ENCODE measurements around the gene EID2. TPM values are rescaled to one million over a fixed set of nuclear protein-coding genes. Genes with fewer than 3 reads are reported as not detected.

Gene EID2
- total RNA-seq, 2 experiments from 2014 or later: 14.8 to 15.2 TPM

DNA sequence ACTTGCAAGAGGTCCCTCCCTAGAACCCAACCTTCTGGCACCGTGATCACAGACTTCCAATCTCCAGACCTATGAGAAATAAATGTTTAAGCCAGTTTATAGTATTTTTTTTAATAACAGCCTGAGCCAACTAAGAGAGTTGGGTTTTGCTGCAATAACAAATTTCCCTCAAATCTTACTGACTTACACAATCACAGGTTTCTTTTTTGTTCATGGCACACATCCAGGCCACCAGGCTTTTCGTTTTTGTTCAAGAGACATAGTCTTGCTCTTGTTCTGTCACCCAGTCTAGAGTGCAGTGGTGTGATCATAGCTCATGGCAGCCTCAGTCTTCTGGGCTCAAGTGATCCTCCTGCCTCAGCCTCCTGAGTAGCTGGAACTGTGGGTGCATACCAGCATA is 27.0 kb downstream of the EID2 start:
- Mint-ChIP-seq H3K27ac (no peak overlapping the region), H3K9me3 (no peaks in the 10 kb centered on the region), H3K27me3 (peaks cover 53% of the 10 kb centered on the region), H3K36me3 (ENCODE audit: low read depth) (peaks cover 4% of the 10 kb centered on the region), H3K4me3 (no peak overlapping the region), H3K4me1 (peaks cover 12% of the 10 kb centered on the region)
- ChIA-PET POLR2A (interaction anchor here (1.5 kb wide), 1 partner anchor 162 kb away, joined by 3 read pairs; no protein-coding TSS in a partner anchor), CTCF (interaction anchor here (0.8 to 1.2 kb wide), 2 partner anchors 12 to 68 kb away, joined by 4 read pairs; partner anchors contain the start of gene SUPT5H)
- DNase-seq: no peak

DNA sequence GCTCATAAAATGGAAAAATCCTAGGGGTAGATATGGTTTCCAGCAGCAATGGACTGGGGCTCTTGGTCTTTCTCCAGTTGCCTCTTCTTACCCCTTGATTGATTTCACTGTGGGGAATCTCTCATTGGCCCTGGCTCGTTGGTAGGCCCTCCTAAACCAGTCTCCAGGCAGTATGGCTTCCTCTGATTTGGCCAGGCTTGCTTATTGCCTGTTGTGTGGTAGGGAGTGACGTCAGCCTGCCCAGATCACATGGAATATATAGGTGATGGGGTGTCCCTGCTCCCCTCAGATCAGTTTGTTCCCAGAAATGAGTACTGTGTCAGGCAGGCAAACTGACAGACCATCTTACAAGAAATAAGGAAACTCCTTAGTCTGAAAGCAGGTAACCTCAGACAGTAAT is 30.7 kb downstream of the EID2 start:
- no peak overlapping the region for H3K4me3 Mint-ChIP-seq
- H3K36me3 Mint-ChIP-seq (ENCODE audit: low read depth): peaks cover 5% of the 10 kb centered on the region
- ChIA-PET CTCF (interaction anchor here (0.7 kb wide), 1 partner anchor 25 kb away, joined by 3 read pairs; no protein-coding TSS in a partner anchor), POLR2A (no interaction called here)
- peaks cover 17% of the 10 kb centered on the region for H3K4me1 Mint-ChIP-seq
- no peak overlapping the region for H3K27ac Mint-ChIP-seq
- H3K27me3 Mint-ChIP-seq: peaks cover 56% of the 10 kb centered on the region
- no peak for DNase-seq
- no peaks in the 10 kb centered on the region for H3K9me3 Mint-ChIP-seq

DNA sequence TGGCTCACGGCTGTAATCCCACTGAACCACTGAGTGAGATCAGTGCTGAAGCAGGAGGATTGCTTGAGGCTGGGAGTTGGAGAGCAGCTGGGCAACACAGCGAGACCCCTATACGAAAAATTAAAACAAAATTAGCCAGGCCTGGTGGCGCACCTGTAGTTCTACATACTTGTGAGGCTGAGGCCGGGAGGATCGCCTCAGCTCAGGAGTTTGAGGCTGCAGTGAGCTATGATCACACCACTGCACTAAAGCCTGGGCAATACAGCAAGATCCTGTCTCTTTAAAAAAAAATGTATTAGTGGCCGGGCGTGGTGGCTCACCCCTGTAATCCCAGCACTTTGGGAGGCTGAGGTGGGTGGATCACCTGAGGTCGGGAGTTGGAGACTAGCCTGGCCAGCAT is 31.3 kb downstream of the EID2 start:
- H3K36me3 Mint-ChIP-seq (ENCODE audit: low read depth): peaks cover 5% of the 10 kb centered on the region
- ChIA-PET CTCF (no interaction called here), POLR2A (no interaction called here)
- no peak overlapping the region for H3K27ac Mint-ChIP-seq
- peaks cover 56% of the 10 kb centered on the region for H3K27me3 Mint-ChIP-seq
- H3K4me1 Mint-ChIP-seq: peaks cover 17% of the 10 kb centered on the region
- DNase-seq: no peak
- no peaks in the 10 kb centered on the region for H3K9me3 Mint-ChIP-seq
- H3K4me3 Mint-ChIP-seq: no peak overlapping the region

DNA sequence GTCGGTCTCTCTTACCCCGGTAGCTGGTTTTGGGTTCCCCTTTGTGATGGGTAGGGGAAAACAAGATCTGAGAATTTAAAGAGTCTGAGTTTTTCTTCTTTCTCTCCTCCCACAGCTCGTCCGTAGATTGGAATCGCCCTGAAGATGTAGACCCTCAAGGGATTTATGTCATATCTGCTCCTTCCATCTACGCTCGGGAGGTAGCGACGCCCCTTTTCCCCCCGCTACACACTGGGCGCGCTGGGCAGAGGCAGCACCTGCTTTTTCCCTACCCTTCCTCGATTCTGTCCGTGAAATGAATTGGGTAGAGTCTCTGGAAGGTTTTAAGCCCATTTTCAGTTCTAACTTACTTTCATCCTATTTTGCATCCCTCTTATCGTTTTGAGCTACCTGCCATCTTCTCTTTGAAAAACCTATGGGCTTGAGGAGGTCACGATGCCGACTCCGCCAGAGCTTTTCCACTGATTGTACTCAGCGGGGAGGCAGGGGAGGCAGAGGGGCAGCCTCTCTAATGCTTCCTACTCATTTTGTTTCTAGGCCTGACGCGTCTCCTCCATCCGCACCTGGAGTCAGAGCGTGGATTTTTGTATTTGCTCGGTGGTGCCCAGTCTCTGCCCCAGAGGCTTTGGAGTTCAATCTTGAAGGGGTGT is 32.1 kb downstream of the EID2 start:
- DNase-seq: no peak
- peak overlapping the region; percentile 62 for H3K4me3 Mint-ChIP-seq
- CTCF ChIA-PET: no interaction called here
- H3K27ac Mint-ChIP-seq: no peak overlapping the region
- peaks cover 54% of the 10 kb centered on the region for H3K27me3 Mint-ChIP-seq
- H3K9me3 Mint-ChIP-seq: no peaks in the 10 kb centered on the region
- POLR2A ChIA-PET: interaction anchor here (0.9 kb wide), 1 partner anchor 9 kb away, joined by 4 read pairs; the partner anchor contains the start of gene DLL3
- H3K4me1 Mint-ChIP-seq: peaks cover 21% of the 10 kb centered on the region
- peaks cover 5% of the 10 kb centered on the region for H3K36me3 Mint-ChIP-seq (ENCODE audit: low read depth)

DNA sequence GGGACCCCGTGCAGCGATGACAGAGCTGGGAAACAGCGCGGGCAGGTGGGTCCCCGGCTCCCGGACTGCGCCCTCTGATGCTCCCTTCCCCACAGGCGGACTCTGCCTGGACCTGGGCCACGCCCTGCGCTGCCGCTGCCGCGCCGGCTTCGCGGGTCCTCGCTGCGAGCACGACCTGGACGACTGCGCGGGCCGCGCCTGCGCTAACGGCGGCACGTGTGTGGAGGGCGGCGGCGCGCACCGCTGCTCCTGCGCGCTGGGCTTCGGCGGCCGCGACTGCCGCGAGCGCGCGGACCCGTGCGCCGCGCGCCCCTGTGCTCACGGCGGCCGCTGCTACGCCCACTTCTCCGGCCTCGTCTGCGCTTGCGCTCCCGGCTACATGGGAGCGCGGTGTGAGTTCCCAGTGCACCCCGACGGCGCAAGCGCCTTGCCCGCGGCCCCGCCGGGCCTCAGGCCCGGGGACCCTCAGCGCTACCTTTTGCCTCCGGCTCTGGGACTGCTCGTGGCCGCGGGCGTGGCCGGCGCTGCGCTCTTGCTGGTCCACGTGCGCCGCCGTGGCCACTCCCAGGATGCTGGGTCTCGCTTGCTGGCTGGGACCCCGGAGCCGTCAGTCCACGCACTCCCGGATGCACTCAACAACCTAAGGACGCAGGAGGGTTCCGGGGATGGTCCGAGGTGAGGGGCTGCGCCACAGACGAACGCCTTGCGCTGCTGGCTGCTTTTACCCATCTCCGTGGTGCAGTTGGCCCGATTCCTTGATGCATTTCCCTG is 32.8 kb downstream of the EID2 start:
- Mint-ChIP-seq H3K27me3 (peaks cover 54% of the 10 kb centered on the region), H3K4me3 (peak overlapping the region; percentile 62), H3K4me1 (peaks cover 21% of the 10 kb centered on the region), H3K27ac (no peak overlapping the region), H3K36me3 (ENCODE audit: low read depth) (peaks cover 5% of the 10 kb centered on the region), H3K9me3 (no peaks in the 10 kb centered on the region)
- ChIA-PET CTCF (no interaction called here), POLR2A (interaction anchor here (0.9 to 1.0 kb wide), 2 partner anchors 8 to 25 kb away, joined by 3 to 4 read pairs; partner anchors contain the start of genes DLL3 and EID2B)
- peak; percentile 54 for DNase-seq

DNA sequence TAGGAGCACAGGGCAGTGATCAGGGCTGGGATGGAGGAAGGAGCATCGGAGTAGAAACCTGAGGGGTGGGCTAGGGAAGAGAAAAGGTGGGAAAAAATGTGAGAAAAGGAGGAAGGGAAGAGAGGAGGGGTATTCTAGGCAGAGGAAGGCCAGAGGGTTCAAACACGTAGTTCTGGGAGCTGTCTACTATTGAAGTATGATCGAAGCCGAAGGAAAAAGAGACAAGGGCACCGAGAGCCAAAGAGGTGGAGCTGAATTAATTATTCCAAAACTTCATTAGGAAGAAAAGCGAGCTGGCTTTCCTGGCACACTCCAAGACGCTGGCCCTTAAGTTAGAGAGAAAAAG is 33.4 kb downstream of the EID2 start:
- Mint-ChIP-seq H3K9me3 (no peaks in the 10 kb centered on the region), H3K4me1 (peaks cover 21% of the 10 kb centered on the region), H3K27me3 (peaks cover 55% of the 10 kb centered on the region), H3K27ac (no peak overlapping the region), H3K4me3 (peak overlapping the region; percentile 28), H3K36me3 (ENCODE audit: low read depth) (peaks cover 5% of the 10 kb centered on the region)
- CTCF ChIA-PET: no interaction called here
- POLR2A ChIA-PET: interaction anchor here (1.0 kb wide), 1 partner anchor 26 kb away, joined by 3 read pairs; the partner anchor contains the start of gene EID2B
- no peak for DNase-seq

DNA sequence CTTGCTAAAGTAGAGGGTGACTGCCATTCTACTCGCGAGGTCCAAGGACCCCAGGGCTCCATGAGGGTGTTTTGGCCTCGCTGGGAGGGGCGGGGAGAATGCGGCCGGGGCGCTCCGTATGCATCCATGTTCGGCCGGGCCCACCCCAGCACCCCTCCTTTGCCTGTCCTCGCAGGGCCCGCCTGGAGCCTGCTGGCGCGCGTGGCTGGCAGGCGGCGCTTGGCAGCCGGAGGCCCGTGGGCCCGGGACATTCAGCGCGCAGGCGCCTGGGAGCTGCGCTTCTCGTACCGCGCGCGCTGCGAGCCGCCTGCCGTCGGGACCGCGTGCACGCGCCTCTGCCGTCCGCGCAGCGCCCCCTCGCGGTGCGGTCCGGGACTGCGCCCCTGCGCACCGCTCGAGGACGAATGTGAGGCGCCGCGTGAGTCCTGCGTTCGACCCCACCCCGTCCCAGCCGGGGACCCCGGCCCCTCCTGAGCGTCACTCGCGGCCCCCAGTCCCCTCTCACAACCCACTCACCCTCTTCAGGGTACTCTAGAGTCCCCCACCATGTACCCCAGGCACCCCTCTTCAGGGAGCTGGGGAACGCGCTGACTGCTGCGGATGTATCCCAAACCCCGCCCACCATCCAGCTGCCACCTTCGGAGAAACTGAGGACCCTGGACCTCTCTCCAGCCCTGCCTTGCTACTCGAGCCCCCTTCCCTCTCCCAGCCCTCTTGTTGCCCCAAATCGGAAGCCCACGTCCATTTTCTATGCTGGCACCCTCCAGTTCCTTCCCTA is 37.1 kb downstream of the EID2 start:
- Mint-ChIP-seq H3K27me3 (peaks cover 66% of the 10 kb centered on the region), H3K4me3 (no peak overlapping the region), H3K27ac (no peak overlapping the region), H3K36me3 (ENCODE audit: low read depth) (peaks cover 5% of the 10 kb centered on the region), H3K9me3 (no peaks in the 10 kb centered on the region), H3K4me1 (peaks cover 33% of the 10 kb centered on the region)
- DNase-seq: peak; percentile 80
- CTCF ChIA-PET: interaction anchor here (0.6 to 2.0 kb wide), 13 partner anchors 9 to 541 kb away, joined by 3 to 14 read pairs (median 5); partner anchors contain the start of genes EID2B, RPS16, SELENOV and SUPT5H
- POLR2A ChIA-PET: interaction anchor here (0.8 to 1.6 kb wide), 6 partner anchors 11 to 67 kb away, joined by 3 to 5 read pairs (median 4); partner anchors contain the start of genes EID2B, RPS16 and SUPT5H

DNA sequence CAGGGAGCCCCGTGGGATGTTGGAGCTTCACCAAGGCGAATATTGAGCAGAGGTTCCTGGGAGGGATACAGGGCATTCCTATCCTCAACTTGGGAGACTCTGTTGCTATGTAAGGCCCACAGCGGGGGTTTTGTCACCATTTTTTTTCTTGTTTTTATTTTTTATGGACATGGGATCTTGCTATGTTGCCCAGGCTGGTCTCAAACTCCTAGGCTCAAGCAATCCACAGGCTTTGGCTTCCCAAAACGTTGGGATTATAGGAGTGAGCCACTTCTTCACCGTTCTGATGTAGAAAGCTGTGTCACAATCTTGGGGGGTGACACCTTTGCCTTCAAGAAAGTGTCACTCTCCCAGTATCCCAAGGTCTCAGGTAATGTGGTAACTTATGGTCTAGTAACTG is 38.6 kb downstream of the EID2 start:
- H3K9me3 Mint-ChIP-seq: no peaks in the 10 kb centered on the region
- peaks cover 24% of the 10 kb centered on the region for H3K4me1 Mint-ChIP-seq
- H3K36me3 Mint-ChIP-seq (ENCODE audit: low read depth): peaks cover 3% of the 10 kb centered on the region

DNA sequence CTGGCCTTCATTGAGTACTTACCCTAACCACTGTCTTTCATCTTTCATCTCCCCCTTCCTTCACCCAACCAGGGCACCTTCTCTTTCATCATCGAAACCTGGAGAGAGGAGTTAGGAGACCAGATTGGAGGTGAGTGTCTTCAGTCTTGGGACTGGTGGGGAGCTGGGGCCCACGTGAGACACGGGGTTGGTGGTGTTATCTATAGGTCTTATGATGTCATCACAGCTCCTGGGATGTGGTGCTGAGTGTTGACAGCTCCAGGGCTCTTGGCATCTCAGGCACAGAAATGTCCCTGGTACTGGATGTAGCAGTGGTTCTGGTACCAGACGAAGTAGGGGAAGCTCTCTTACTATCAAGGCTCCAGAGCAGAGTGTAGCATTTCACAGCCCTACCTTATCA is 39.4 kb downstream of the EID2 start:
- Mint-ChIP-seq H3K9me3 (no peaks in the 10 kb centered on the region), H3K4me1 (peaks cover 21% of the 10 kb centered on the region), H3K27me3 (peaks cover 66% of the 10 kb centered on the region), H3K36me3 (ENCODE audit: low read depth) (peaks cover under 1% of the 10 kb centered on the region), H3K27ac (no peak overlapping the region), H3K4me3 (no peak overlapping the region)
- ChIA-PET POLR2A (interaction anchor here (0.7 to 1.4 kb wide), 3 partner anchors 9 to 59 kb away, joined by 3 read pairs; partner anchors contain the start of gene SUPT5H), CTCF (interaction anchor here (0.5 to 2.2 kb wide), 7 partner anchors 12 to 65 kb away, joined by 3 to 6 read pairs (median 4); partner anchors contain the start of genes RPS16 and TIMM50)
- DNase-seq: no peak

More for the DNA sequence above, 38.6 kb downstream of the EID2 start:
- Mint-ChIP-seq H3K27me3 (peaks cover 68% of the 10 kb centered on the region), H3K4me3 (no peak overlapping the region), H3K27ac (no peak overlapping the region)
- ChIA-PET POLR2A (interaction anchor here (0.7 to 1.4 kb wide), 3 partner anchors 10 to 60 kb away, joined by 3 read pairs; partner anchors contain the start of gene SUPT5H), CTCF (interaction anchor here (1.0 to 2.2 kb wide), 3 partner anchors 12 to 66 kb away, joined by 3 to 6 read pairs (median 4); partner anchors contain the start of gene RPS16)
- DNase-seq: no peak

DNA sequence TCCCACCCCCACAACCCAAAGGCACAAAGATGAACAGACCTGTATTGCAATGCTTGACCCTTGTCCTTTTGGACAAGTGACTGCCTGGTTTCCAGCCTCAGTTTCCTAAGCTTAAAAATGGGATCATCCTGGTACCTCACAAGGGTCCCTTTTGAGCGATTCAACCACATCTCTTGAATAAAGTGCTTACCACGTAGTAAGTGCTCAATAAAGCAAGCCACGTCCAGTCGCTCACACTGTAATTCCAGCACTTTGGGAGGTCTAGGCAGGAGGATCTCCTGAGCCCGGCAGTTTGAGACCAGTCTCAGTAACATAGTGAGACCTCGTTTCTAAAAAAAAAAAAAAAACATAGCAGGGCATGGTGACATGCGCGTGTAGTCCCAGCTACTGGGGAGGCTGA is 40.0 kb downstream of the EID2 start:
- no peaks in the 10 kb centered on the region for H3K36me3 Mint-ChIP-seq (ENCODE audit: low read depth)
- peaks cover 20% of the 10 kb centered on the region for H3K4me1 Mint-ChIP-seq
- DNase-seq: no peak
- no peak overlapping the region for H3K4me3 Mint-ChIP-seq
- peaks cover 62% of the 10 kb centered on the region for H3K27me3 Mint-ChIP-seq
- ChIA-PET CTCF (interaction anchor here (0.9 to 2.2 kb wide), 5 partner anchors 19 to 59 kb away, joined by 3 to 6 read pairs (median 6); partner anchors contain the start of genes EID2B and TIMM50), POLR2A (interaction anchor here (1.4 kb wide), 1 partner anchor 8 kb away, joined by 3 read pairs; no protein-coding TSS in a partner anchor)
- no peaks in the 10 kb centered on the region for H3K9me3 Mint-ChIP-seq
- no peak overlapping the region for H3K27ac Mint-ChIP-seq

DNA sequence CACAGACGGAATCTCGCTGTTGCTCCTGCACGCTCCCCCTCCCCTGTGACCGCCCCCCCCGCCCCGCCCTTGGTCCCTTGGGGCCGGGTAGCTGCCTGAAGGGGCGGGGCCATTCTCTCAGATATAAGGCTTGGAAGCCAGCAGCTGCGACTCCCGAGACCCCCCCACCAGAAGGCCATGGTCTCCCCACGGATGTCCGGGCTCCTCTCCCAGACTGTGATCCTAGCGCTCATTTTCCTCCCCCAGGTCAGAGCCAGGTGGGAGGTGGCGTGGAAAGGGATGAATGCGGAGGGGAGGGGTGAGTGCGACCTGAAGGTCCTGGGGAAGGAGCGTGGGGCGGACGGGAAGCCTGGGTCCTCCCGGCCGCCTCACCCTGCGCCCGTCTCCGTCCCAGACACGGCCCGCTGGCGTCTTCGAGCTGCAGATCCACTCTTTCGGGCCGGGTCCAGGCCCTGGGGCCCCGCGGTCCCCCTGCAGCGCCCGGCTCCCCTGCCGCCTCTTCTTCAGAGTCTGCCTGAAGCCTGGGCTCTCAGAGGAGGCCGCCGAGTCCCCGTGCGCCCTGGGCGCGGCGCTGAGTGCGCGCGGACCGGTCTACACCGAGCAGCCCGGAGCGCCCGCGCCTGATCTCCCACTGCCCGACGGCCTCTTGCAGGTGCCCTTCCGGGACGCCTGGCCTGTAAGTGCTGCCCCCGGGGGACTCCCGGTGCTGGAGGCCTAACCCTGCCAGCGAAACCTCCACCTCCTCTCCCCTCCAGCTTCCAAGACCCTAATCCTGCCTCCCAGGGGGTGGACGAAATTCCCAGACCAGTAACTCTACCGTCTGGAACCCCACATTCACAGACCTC is 40.9 kb downstream of the EID2 start, which contains the start of gene DLL3:
Gene DLL3, plus strand, starts transcription at position 150 of the 845 bp plus-strand sequence. Its CDS starts 28 bp downstream, at position 178.
- CTCF ChIA-PET: interaction anchor here (1.5 to 2.2 kb wide), 3 partner anchors 19 to 58 kb away, joined by 3 to 6 read pairs (median 6); partner anchors contain the start of gene TIMM50
- H3K27me3 Mint-ChIP-seq: peaks cover 54% of the 10 kb centered on the region
- H3K4me3 Mint-ChIP-seq: peak within 1 kb of the TSS; percentile 2
- H3K4me1 Mint-ChIP-seq: peaks cover 20% of the 10 kb centered on the region
- POLR2A ChIA-PET: interaction anchor here (1.2 to 1.3 kb wide), 3 partner anchors 9 to 108 kb away, joined by 3 to 5 read pairs (median 4); partner anchors contain the start of genes MED29, PAF1 and SUPT5H
- no peaks in the 10 kb centered on the region for H3K36me3 Mint-ChIP-seq (ENCODE audit: low read depth)
- no peak within 1 kb of the TSS for H3K27ac Mint-ChIP-seq
- DNase-seq: no peak
- H3K9me3 Mint-ChIP-seq: no peaks in the 10 kb centered on the region
